Type B pancreatic cell (in vitro differentiated cells): ENCODE measurements around the gene CHMP1B. TPM values are rescaled to one million over a fixed set of nuclear protein-coding genes. Genes with fewer than 3 reads are reported as not detected.

ENCODE experiments used
- DNase-seq: peaks from one replicate; pipeline ENCODE4 v3.0.0; 2021; ENCODE audit warnings: mixed read lengths; ENCODE audit not compliant: unreplicated experiment; ENCODE audit errors: extremely low spot score
- H3K27ac Mint-ChIP-seq: 2 replicates; pipeline ENCODE4 v1.8.0; 2021; ENCODE audit warnings: mild to moderate bottlenecking, mixed read lengths
- H3K27me3 Mint-ChIP-seq: 2 replicates; pipeline ENCODE4 v1.8.0; 2021; ENCODE audit warnings: mixed read lengths
- H3K36me3 Mint-ChIP-seq: 2 replicates; pipeline ENCODE4 v1.8.0; 2021; ENCODE audit warnings: mixed read lengths
- H3K4me1 Mint-ChIP-seq: one replicate; pipeline ENCODE4 v1.8.0; 2021; ENCODE audit warnings: mixed read lengths; ENCODE audit not compliant: unreplicated experiment
- H3K4me3 Mint-ChIP-seq: 2 replicates; pipeline ENCODE4 v1.8.0; 2021; ENCODE audit warnings: mild to moderate bottlenecking, mixed read lengths
- H3K9me3 Mint-ChIP-seq: 2 replicates; pipeline ENCODE4 v1.8.0; 2021; ENCODE audit warnings: mixed read lengths
- CTCF ChIP-seq: fragments of 200-600 bp; sonication (generic); conservative IDR thresholded peaks from 2 replicates; pipeline ENCODE4 v1.5.0; 2021; ENCODE audit warnings: antibody characterized with exemption, mild to moderate bottlenecking
- total RNA-seq: library from RNA; stranded (reverse); gene quantifications from 2 replicates; pipeline ENCODE4 v1.2.1, GENCODE V29; 2021; ENCODE audit warnings: low replicate concordance

The CHMP1B gene
- total RNA-seq, 1 donor from 2014 or later = 41.4 TPM

GRCh38 chr18:11899063-11899462, 47.9 kb downstream of the CHMP1B start:
- H3K4me3 Mint-ChIP-seq = no peak overlapping the region
- no peaks in the 10 kb centered on the region for H3K27me3 Mint-ChIP-seq
- H3K4me1 Mint-ChIP-seq = peaks cover 14% of the 10 kb centered on the region
- DNase-seq = no peak
- no peak overlapping the region for H3K27ac Mint-ChIP-seq
- H3K36me3 Mint-ChIP-seq = peaks cover 12% of the 10 kb centered on the region
- H3K9me3 Mint-ChIP-seq = no peaks in the 10 kb centered on the region
- TF ChIP-seq CTCF = no peak

GRCh38 chr18:11901826-11902438, 50.7 kb downstream of the CHMP1B start:
- Mint-ChIP-seq H3K36me3 (peaks cover 11% of the 10 kb centered on the region), H3K27ac (peak overlapping the region; percentile 51), H3K9me3 (no peaks in the 10 kb centered on the region), H3K4me1 (peaks cover 14% of the 10 kb centered on the region), H3K4me3 (no peak overlapping the region), H3K27me3 (no peaks in the 10 kb centered on the region)
- TF ChIP-seq CTCF = no peak
- no peak for DNase-seq

GRCh38 chr18:11902522-11903292, 51.5 kb downstream of the CHMP1B start:
- Mint-ChIP-seq H3K27me3 (no peaks in the 10 kb centered on the region), H3K4me3 (no peak overlapping the region), H3K4me1 (peaks cover 14% of the 10 kb centered on the region), H3K27ac (peak overlapping the region; percentile 51), H3K36me3 (peaks cover 7% of the 10 kb centered on the region), H3K9me3 (no peaks in the 10 kb centered on the region)
- TF ChIP-seq CTCF = no peak
- DNase-seq = no peak

Other genes starting within 250 kb of the CHMP1B start
- not detected in 2 replicates for gene SLC35G4, start 241.8 kb upstream of the CHMP1B start, total RNA-seq
- gene GNAL, start 162.1 kb upstream of the CHMP1B start, total RNA-seq = 8.3 and 12.9 TPM in 2 replicates
- gene MPPE1, start 56.9 kb downstream of the CHMP1B start, total RNA-seq = 35.3 and 35.8 TPM in 2 replicates
- 53.6 and 56.3 TPM in 2 replicates for gene IMPA2, start 130.1 kb downstream of the CHMP1B start, total RNA-seq
- not detected in 2 replicates for gene ANKRD62, start 242.4 kb downstream of the CHMP1B start, total RNA-seq